Smooth muscle cell (in vitro differentiated cells): ENCODE measurements around the gene GLT8D1. TPM values are rescaled to one million over a fixed set of nuclear protein-coding genes. Genes with fewer than 3 reads are reported as not detected.

Source experiments
- DNase-seq: peaks from one replicate; lab custom pipeline; 2025; ENCODE audit not compliant: unreplicated experiment; lab: John Stamatoyannopoulos, UW
- H2AFZ ChIP-seq: fragments of 200-600 bp; sonication (generic); 2 replicates; pipeline ENCODE4 v1.6.0; 2016; ENCODE audit warnings: antibody characterized with exemption, low read depth, mild to moderate bottlenecking
- H3F3A ChIP-seq: fragments of 200-600 bp; sonication (generic); 2 replicates; pipeline ENCODE4 v1.6.0; 2017; ENCODE audit warnings: antibody characterized with exemption, low read depth
- H3K27ac ChIP-seq: fragments of 200-600 bp; sonication (generic); 2 replicates; pipeline ENCODE4 v1.5.1; 2016; ENCODE audit warnings: low read depth, mild to moderate bottlenecking
- H3K27me3 ChIP-seq: fragments of 200-600 bp; sonication (generic); 2 replicates; pipeline ENCODE4 v1.6.1; 2016; ENCODE audit warnings: low read depth, mild to moderate bottlenecking
- H3K36me3 ChIP-seq: fragments of 200-600 bp; sonication (generic); 2 replicates; pipeline ENCODE4 v1.5.1; 2016; ENCODE audit warnings: low read depth
- H3K4me1 ChIP-seq: fragments of 200-600 bp; sonication (generic); 2 replicates; pipeline ENCODE4 v1.5.1; 2016; ENCODE audit warnings: low read depth
- H3K4me2 ChIP-seq: fragments of 200-600 bp; sonication (generic); 2 replicates; pipeline ENCODE4 v1.6.0; 2016; ENCODE audit warnings: mild to moderate bottlenecking
- H3K4me3 ChIP-seq: fragments of 200-600 bp; sonication (generic); 2 replicates; pipeline ENCODE4 v1.5.1; 2016; ENCODE audit warnings: mild to moderate bottlenecking
- H3K79me2 ChIP-seq: fragments of 200-600 bp; sonication (generic); 2 replicates; pipeline ENCODE4 v1.6.0; 2016; ENCODE audit warnings: low read depth, mild to moderate bottlenecking
- H3K9ac ChIP-seq: fragments of 200-600 bp; sonication (generic); 2 replicates; pipeline ENCODE4 v1.6.0; 2016; ENCODE audit warnings: low read depth
- H3K9me3 ChIP-seq: fragments of 200-600 bp; sonication (generic); replicated peaks from 2 replicates; pipeline ENCODE4 v1.5.1; 2016; ENCODE audit warnings: low read depth
- H4K20me1 ChIP-seq: fragments of 200-600 bp; sonication (generic); 2 replicates; pipeline ENCODE4 v1.6.0; 2016; ENCODE audit warnings: low read depth
- WGBS: methylation state at CpG from one replicate; pipeline ENCODE4 v1.1.7; 2016; ENCODE audit warnings: low lambda C conversion rate; 5-methylcytosine and 5-hydroxymethylcytosine counted together
- polyA plus RNA-seq: library from polyadenylated mRNA; unstranded; fragments of >200 nt; fragmentation: Nextera tagmentation; extraction: Ambion mirVana; gene quantifications from 2 replicates; pipeline ENCODE4 v1.2.1, GENCODE V29; 2016
- total RNA-seq: library from RNA; depleted of rRNA; stranded (reverse); fragments of >200 nt; gene quantifications from 2 replicates; pipeline ENCODE4 v1.2.3, GENCODE V29; 2014
- TF ChIP-seq, protein P1 (sequence below): fragments of 200-600 bp; sonication (generic); IDR thresholded peaks from 2 replicates; pipeline ENCODE4 v1.5.1; 2017; ENCODE audit warnings: borderline replicate concordance, mild to moderate bottlenecking, antibody characterized with exemption; ENCODE audit not compliant: insufficient read depth, poor library complexity, severe bottlenecking

The GLT8D1 gene
- total and polyA plus RNA-seq, 2 experiments from 2014 or later, result 110 to 126 TPM

DNA sequence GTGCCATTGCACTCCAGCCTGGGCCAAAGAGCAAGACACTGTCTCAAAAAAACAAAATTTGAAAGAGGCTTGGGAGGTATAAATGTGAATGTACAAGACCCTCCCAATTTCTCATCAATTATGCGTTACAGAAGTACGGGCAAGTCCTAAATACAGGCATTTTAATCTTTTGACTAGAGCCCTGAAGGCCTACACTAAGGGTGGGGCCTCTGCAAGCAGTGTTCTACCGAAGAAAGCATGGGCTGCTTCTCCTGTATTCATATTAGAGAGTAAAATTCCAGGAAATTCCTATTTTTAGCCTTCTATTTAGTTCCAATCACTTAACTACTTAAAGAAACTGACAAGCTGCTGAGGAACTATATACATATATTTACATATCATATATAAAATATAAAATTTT lies 45.5 kb downstream of the GLT8D1 start:
- H3K27ac ChIP-seq, result no peak overlapping the region
- no peaks in the 10 kb centered on the region for H3F3A ChIP-seq
- no peaks in the 10 kb centered on the region for H3K27me3 ChIP-seq
- H3K4me2 ChIP-seq, result no peak overlapping the region
- WGBS, result 97% methylated on average over 3 of the region's 3 CpGs
- H3K9ac ChIP-seq, result no peak overlapping the region
- no peak overlapping the region for H3K4me3 ChIP-seq
- TF ChIP-seq, protein P1, sequence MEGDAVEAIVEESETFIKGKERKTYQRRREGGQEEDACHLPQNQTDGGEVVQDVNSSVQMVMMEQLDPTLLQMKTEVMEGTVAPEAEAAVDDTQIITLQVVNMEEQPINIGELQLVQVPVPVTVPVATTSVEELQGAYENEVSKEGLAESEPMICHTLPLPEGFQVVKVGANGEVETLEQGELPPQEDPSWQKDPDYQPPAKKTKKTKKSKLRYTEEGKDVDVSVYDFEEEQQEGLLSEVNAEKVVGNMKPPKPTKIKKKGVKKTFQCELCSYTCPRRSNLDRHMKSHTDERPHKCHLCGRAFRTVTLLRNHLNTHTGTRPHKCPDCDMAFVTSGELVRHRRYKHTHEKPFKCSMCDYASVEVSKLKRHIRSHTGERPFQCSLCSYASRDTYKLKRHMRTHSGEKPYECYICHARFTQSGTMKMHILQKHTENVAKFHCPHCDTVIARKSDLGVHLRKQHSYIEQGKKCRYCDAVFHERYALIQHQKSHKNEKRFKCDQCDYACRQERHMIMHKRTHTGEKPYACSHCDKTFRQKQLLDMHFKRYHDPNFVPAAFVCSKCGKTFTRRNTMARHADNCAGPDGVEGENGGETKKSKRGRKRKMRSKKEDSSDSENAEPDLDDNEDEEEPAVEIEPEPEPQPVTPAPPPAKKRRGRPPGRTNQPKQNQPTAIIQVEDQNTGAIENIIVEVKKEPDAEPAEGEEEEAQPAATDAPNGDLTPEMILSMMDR, result no peak
- H4K20me1 ChIP-seq, result no peaks in the 10 kb centered on the region
- H3K9me3 ChIP-seq, result no peaks in the 10 kb centered on the region
- H3K4me1 ChIP-seq, result no peaks in the 10 kb centered on the region
- DNase-seq, result no peak
- H3K36me3 ChIP-seq, result peaks cover 42% of the 10 kb centered on the region
- H3K79me2 ChIP-seq, result peaks cover 4% of the 10 kb centered on the region
- no peak overlapping the region for H2AFZ ChIP-seq

DNA sequence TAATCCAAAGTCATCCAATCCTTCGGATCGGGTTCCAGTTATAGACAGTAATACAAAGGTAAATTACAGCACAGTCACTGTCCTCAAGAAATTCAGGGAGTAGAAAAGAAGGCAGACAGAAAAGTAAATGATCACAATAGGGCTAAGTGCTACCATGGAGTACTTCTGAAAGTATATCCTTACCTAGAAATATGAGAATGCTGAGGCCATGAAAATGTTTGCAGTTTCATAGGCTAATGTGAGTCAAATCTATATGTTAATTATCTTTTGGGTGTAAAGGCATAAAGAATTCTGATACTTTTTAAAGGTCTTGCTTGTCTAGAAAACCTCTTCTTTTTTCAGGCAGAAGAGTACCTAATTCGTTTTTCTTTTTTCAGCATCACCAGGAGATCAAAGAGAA lies 49.7 kb downstream of the GLT8D1 start:
- Histone ChIP-seq H3K9ac (no peak overlapping the region), H3K4me2 (no peak overlapping the region), H3F3A (no peaks in the 10 kb centered on the region), H3K4me1 (no peaks in the 10 kb centered on the region), H3K9me3 (no peaks in the 10 kb centered on the region), H3K79me2 (no peaks in the 10 kb centered on the region), H3K27me3 (no peaks in the 10 kb centered on the region), H2AFZ (no peak overlapping the region), H4K20me1 (no peaks in the 10 kb centered on the region), H3K4me3 (no peak overlapping the region), H3K36me3 (peaks cover 36% of the 10 kb centered on the region), H3K27ac (no peak overlapping the region)
- no peak for DNase-seq
- WGBS, result 98% methylated on average over 3 of the region's 3 CpGs
- TF ChIP-seq, protein P1, result no peak

DNA sequence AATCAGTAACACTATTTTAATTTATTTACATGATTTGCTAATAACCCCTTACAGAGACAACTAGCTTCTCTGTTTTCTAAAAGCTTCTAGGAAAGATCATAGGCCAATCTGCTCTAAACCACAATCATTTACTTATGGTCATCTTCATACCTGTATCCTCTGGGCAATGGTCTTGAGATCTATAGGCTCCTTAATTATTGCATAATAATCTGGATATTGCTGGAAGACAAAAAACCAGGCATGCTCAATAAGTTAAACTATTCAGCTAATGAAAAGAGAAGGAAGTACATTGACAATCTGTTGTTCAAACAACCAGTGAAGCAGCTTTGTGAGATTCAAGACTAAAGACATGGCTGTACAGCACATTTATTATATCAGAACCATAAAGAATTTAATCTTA lies 54.0 kb downstream of the GLT8D1 start:
- TF ChIP-seq, protein P1, result no peak
- Histone ChIP-seq H3K4me2 (no peak overlapping the region), H3K36me3 (peaks cover 36% of the 10 kb centered on the region)

DNA sequence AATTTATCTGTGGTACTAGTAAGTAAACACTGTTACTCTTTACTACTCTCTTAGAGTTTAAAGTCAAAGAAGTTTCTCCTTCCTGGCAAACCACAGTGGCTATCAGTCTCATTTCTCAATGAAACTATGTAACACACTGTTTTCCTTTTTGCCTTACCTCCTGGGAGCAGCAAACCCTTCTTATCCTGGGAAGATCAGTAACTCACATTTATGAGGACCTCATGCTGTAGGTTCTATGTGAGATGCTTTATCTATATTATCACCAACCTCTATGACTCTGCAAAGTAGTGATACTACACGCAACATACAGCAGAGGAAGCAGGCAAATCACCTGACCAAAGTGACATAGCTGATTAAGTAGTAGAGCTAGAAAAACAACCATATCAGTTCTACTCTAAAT lies 55.2 kb downstream of the GLT8D1 start:
- no peak overlapping the region for H2AFZ ChIP-seq
- TF ChIP-seq, protein P1, result no peak
- H3K9me3 ChIP-seq, result no peaks in the 10 kb centered on the region
- H4K20me1 ChIP-seq, result no peaks in the 10 kb centered on the region
- H3K79me2 ChIP-seq, result no peaks in the 10 kb centered on the region
- H3K4me3 ChIP-seq, result no peak overlapping the region
- H3K27me3 ChIP-seq, result no peaks in the 10 kb centered on the region
- H3K36me3 ChIP-seq, result peaks cover 29% of the 10 kb centered on the region
- no peak overlapping the region for H3K27ac ChIP-seq
- WGBS, result 95% methylated on average over 1 of the region's 1 CpG
- no peaks in the 10 kb centered on the region for H3K4me1 ChIP-seq
- H3K4me2 ChIP-seq, result no peak overlapping the region
- no peaks in the 10 kb centered on the region for H3F3A ChIP-seq
- no peak for DNase-seq
- no peak overlapping the region for H3K9ac ChIP-seq

More for the DNA sequence above, 54.0 kb downstream of the GLT8D1 start:
- Histone ChIP-seq H3K79me2 (no peaks in the 10 kb centered on the region), H3K4me1 (no peaks in the 10 kb centered on the region), H3K27me3 (no peaks in the 10 kb centered on the region), H3K4me3 (no peak overlapping the region), H3K9me3 (no peaks in the 10 kb centered on the region), H3K9ac (no peak overlapping the region), H3F3A (no peaks in the 10 kb centered on the region), H4K20me1 (no peaks in the 10 kb centered on the region), H3K27ac (no peak overlapping the region), H2AFZ (no peak overlapping the region)
- no peak for DNase-seq
